CD8-positive, alpha-beta memory T cell (primary cell): ENCODE results near the gene ZAP70. TPM values are rescaled to one million over a fixed set of nuclear protein-coding genes. Genes with fewer than 3 reads are reported as not detected.

Source experiments
- CTCF ChIA-PET: fragments of 350-600 bp; sonication (Branson Sonifier 250); formaldehyde crosslinking; loops from one replicate; lab custom pipeline; 2021; ENCODE audit warnings: antibody characterized with exemption; lab: Charles Lee
- POLR2A ChIA-PET: fragments of 350-600 bp; sonication (Branson Sonifier 250); formaldehyde crosslinking; loops from one replicate; lab custom pipeline; 2021; ENCODE audit warnings: antibody characterized with exemption; lab: Charles Lee
- DNase-seq, 5 donors: peaks; one replicate each; pipeline versions ENCODE4 v3.0.0 to v3.0.0-alpha.2; 2020 to 2022; ENCODE audit warnings: mixed read lengths in 1 of 5
- H3K27ac ChIP-seq: one replicate; pipeline ENCODE4 v1.7.0; 2013; ENCODE audit warnings: low read depth, mild to moderate bottlenecking, low read length, moderate library complexity
- H3K27me3 ChIP-seq: 2 replicates; pipeline ENCODE4 v1.7.0; 2013; ENCODE audit warnings: low read length, mild to moderate bottlenecking; ENCODE audit not compliant: insufficient read depth, poor library complexity, severe bottlenecking
- H3K36me3 ChIP-seq: 2 replicates; pipeline ENCODE4 v1.7.0; 2013; ENCODE audit warnings: mild to moderate bottlenecking, low read length, moderate library complexity; ENCODE audit not compliant: insufficient read depth
- H3K4me1 ChIP-seq: 2 replicates; pipeline ENCODE4 v1.7.0; 2013; ENCODE audit warnings: mild to moderate bottlenecking, low read length, moderate library complexity; ENCODE audit not compliant: insufficient read depth
- H3K4me3 ChIP-seq: 2 replicates; pipeline ENCODE4 v1.7.0; 2013; ENCODE audit warnings: mild to moderate bottlenecking, low read length
- H3K9me3 ChIP-seq: 2 replicates; pipeline ENCODE4 v1.7.0; 2013; ENCODE audit warnings: mild to moderate bottlenecking, low read length
- H3K27ac Mint-ChIP-seq, 8 donors: one replicate each; pipeline ENCODE4 v1.8.0; 2020 to 2021; ENCODE audit warnings: mixed read lengths in 8 of 8, mild to moderate bottlenecking in 6 of 8, inconsistent platforms in 3 of 8, moderate library complexity in 3 of 8
- H3K27me3 Mint-ChIP-seq, 2 donors: one replicate each; pipeline ENCODE4 v1.8.0; 2020 to 2021; ENCODE audit warnings: mixed read lengths in 2 of 2, mild to moderate bottlenecking in 1 of 2, moderate library complexity in 1 of 2
- H3K36me3 Mint-ChIP-seq, 3 donors: one replicate each; pipeline ENCODE4 v1.8.0; 2020 to 2021; ENCODE audit warnings: mixed read lengths in 3 of 3, inconsistent platforms in 1 of 3, mild to moderate bottlenecking in 1 of 3
- H3K4me1 Mint-ChIP-seq, 3 donors: one replicate each; pipeline ENCODE4 v1.8.0; 2020 to 2021; ENCODE audit warnings: mixed read lengths in 3 of 3, inconsistent platforms in 1 of 3, mild to moderate bottlenecking in 1 of 3
- H3K4me3 Mint-ChIP-seq, 7 donors: one replicate each; pipeline ENCODE4 v1.8.0; 2020 to 2021; ENCODE audit warnings: mixed read lengths in 7 of 7, mild to moderate bottlenecking in 6 of 7, moderate library complexity in 4 of 7, inconsistent platforms in 2 of 7
- H3K9me3 Mint-ChIP-seq, 5 donors: one replicate each; pipeline ENCODE4 v1.8.0; 2020 to 2022; ENCODE audit warnings: mixed read lengths in 5 of 5, mild to moderate bottlenecking in 3 of 5, moderate library complexity in 2 of 5, inconsistent platforms in 1 of 5
- polyA plus RNA-seq: library from polyadenylated mRNA; unstranded; fragments of 300-500 nt; fragmentation: Illumina TruSeq; gene quantifications from one replicate; pipeline ENCODE4 v1.2.3, GENCODE V29; 2021
- total RNA-seq, 2 experiments: library from RNA; stranded (reverse); gene quantifications; one replicate each; pipeline ENCODE4 v1.2.3, GENCODE V29; 2021

Gene ZAP70
- total and polyA plus RNA-seq, 3 experiments from 2014 or later, result 180 to 197 (median 184) TPM

GRCh38 chr2:97785818-97786217, 72.4 kb downstream of the ZAP70 start:
- no peaks in the 10 kb centered on the region for H3K27me3 Mint-ChIP-seq
- peak overlapping the region in 3 of 8 donors; percentile 10 to 31 (median 12) for H3K27ac Mint-ChIP-seq
- no peak overlapping the region for H3K4me3 Mint-ChIP-seq

GRCh38 chr2:97788986-97789644, 75.7 kb downstream of the ZAP70 start:
- no peaks in the 10 kb centered on the region for H3K27me3 Mint-ChIP-seq
- Histone ChIP-seq H3K4me3 (no peak overlapping the region), H3K4me1 (no peaks in the 10 kb centered on the region), H3K27me3 (no peaks in the 10 kb centered on the region), H3K9me3 (no peaks in the 10 kb centered on the region), H3K27ac (no peak overlapping the region), H3K36me3 (no peaks in the 10 kb centered on the region)
- peak overlapping the region in 1 of 8 donors; percentile 17 for H3K27ac Mint-ChIP-seq
- no peaks in the 10 kb centered on the region for H3K9me3 Mint-ChIP-seq
- ChIA-PET POLR2A (no interaction called here), CTCF (no interaction called here)
- H3K4me3 Mint-ChIP-seq, result no peak overlapping the region
- peaks cover 8 to 68% (median 16%) of the 10 kb centered on the region in 3 donors for H3K36me3 Mint-ChIP-seq
- DNase-seq, result no peak
- H3K4me1 Mint-ChIP-seq, result no peaks in the 10 kb centered on the region

More at GRCh38 chr2:97785818-97786217, 72.4 kb downstream of the ZAP70 start:
- POLR2A ChIA-PET, result no interaction called here
- no peaks in the 10 kb centered on the region for H3K9me3 ChIP-seq
- DNase-seq, result no peak
- H3K36me3 ChIP-seq, result no peaks in the 10 kb centered on the region
- CTCF ChIA-PET, result no interaction called here
- H3K4me3 ChIP-seq, result no peak overlapping the region
- H3K27me3 ChIP-seq, result no peaks in the 10 kb centered on the region
- H3K9me3 Mint-ChIP-seq, result no peaks in the 10 kb centered on the region
- no peak overlapping the region for H3K27ac ChIP-seq
- H3K4me1 ChIP-seq, result no peaks in the 10 kb centered on the region
- H3K36me3 Mint-ChIP-seq, result peaks cover 0 to 47% (median 16%) of the 10 kb centered on the region in 3 donors
- H3K4me1 Mint-ChIP-seq, result peaks cover 0 to 2% (median 0%) of the 10 kb centered on the region in 3 donors

Other genes starting within 250 kb of the ZAP70 start
- 10 to 100 TPM; 20.1 to 24.0 TPM for gene ANKRD36B, start 123.7 kb upstream of the ZAP70 start, total RNA-seq
- 21.7 TPM for gene ANKRD36B, start 123.7 kb upstream of the ZAP70 start, polyA plus RNA-seq
- gene COX5B, start 67.5 kb upstream of the ZAP70 start, total RNA-seq, result 100 to 1,000 TPM; 197 to 205 TPM
- gene COX5B, start 67.5 kb upstream of the ZAP70 start, polyA plus RNA-seq, result 334 TPM
- gene ACTR1B, start 49.5 kb upstream of the ZAP70 start, total RNA-seq, result 10 to 100 TPM; 76.6 to 80.6 TPM
- 16.5 TPM for gene ACTR1B, start 49.5 kb upstream of the ZAP70 start, polyA plus RNA-seq
- 1 to 10 TPM; 4.6 to 6.5 TPM for gene C2orf92, start 43.9 kb upstream of the ZAP70 start, total RNA-seq
- not detected for gene C2orf92, start 43.9 kb upstream of the ZAP70 start, polyA plus RNA-seq